Neural cell (in vitro differentiated cells): ENCODE data around the gene ATMIN. TPM values are rescaled to one million over a fixed set of nuclear protein-coding genes. Genes with fewer than 3 reads are reported as not detected.

Source experiments
- H2AFZ ChIP-seq: fragments of 200-600, 300-800 bp; sonication (generic), shearing (Covaris generic); 2 replicates; pipeline ENCODE4 v1.6.0; 2014; ENCODE audit warnings: low read depth, mild to moderate bottlenecking, antibody characterized with exemption, low read length, moderate library complexity
- H3F3A ChIP-seq: fragments of 200-600 bp; shearing (Covaris generic); 2 replicates; pipeline ENCODE4 v1.6.1; 2016; ENCODE audit warnings: mild to moderate bottlenecking, moderate library complexity, mixed read lengths, antibody characterized with exemption, low read length; ENCODE audit not compliant: insufficient read depth, poor library complexity, severe bottlenecking
- H3K27ac ChIP-seq: fragments of 200-600, 300-800 bp; sonication (generic), shearing (Covaris generic); 2 replicates; pipeline ENCODE4 v1.5.1; 2014; ENCODE audit warnings: mild to moderate bottlenecking, low read length, moderate library complexity
- H3K27me3 ChIP-seq: fragments of 300-800, 200-600 bp; sonication (generic), shearing (Covaris generic); 2 replicates; pipeline ENCODE4 v1.6.0; 2014; ENCODE audit warnings: mild to moderate bottlenecking, low read depth, low read length, moderate library complexity; ENCODE audit not compliant: insufficient read depth
- H3K36me3 ChIP-seq: fragments of 300-800, 200-600 bp; sonication (generic), shearing (Covaris generic); 2 replicates; pipeline ENCODE4 v1.5.1; 2014; ENCODE audit warnings: mild to moderate bottlenecking, antibody characterized with exemption, low read length, moderate library complexity; ENCODE audit not compliant: insufficient read depth
- H3K4me2 ChIP-seq: fragments of 300-800, 200-600 bp; sonication (generic), shearing (Covaris generic); 2 replicates; pipeline ENCODE4 v1.6.0; 2014; ENCODE audit warnings: mild to moderate bottlenecking, low read length
- H3K4me3 ChIP-seq: fragments of 300-800, 200-600 bp; sonication (generic), shearing (Covaris generic); 2 replicates; pipeline ENCODE4 v1.5.1; 2014; ENCODE audit warnings: mild to moderate bottlenecking, low read length, moderate library complexity
- H3K79me2 ChIP-seq: fragments of 200-600 bp; shearing (Covaris generic); replicated peaks from 2 replicates; pipeline ENCODE4 v1.6.0; 2014; ENCODE audit warnings: mild to moderate bottlenecking, low read length, moderate library complexity; ENCODE audit not compliant: insufficient read depth
- H3K9ac ChIP-seq: fragments of 300-800, 200-600 bp; sonication (generic), shearing (Covaris generic); 2 replicates; pipeline ENCODE4 v1.6.1; 2016; ENCODE audit warnings: mild to moderate bottlenecking, low read length, mixed read lengths
- H3K9me2 ChIP-seq: fragments of 200-600 bp; shearing (Covaris generic); 2 replicates; pipeline ENCODE4 v1.6.1; 2016; ENCODE audit warnings: mild to moderate bottlenecking, low read length, mixed read lengths; ENCODE audit not compliant: insufficient read depth
- H3K9me3 ChIP-seq: fragments of 200-600, 300-800 bp; sonication (generic), shearing (Covaris generic); 2 replicates; pipeline ENCODE4 v1.6.1; 2016; ENCODE audit warnings: mild to moderate bottlenecking, mixed run types, low read length, moderate library complexity, mixed read lengths
- H4K20me1 ChIP-seq: fragments of 200-600 bp; shearing (Covaris generic); 2 replicates; pipeline ENCODE4 v1.6.1; 2016; ENCODE audit warnings: mild to moderate bottlenecking, mixed run types; ENCODE audit not compliant: insufficient read depth
- EP300 ChIP-seq: fragments of 450-650 bp; conservative IDR thresholded peaks from 2 replicates; pipeline ENCODE4 v1.6.1; 2014; ENCODE audit warnings: antibody characterized with exemption, mild to moderate bottlenecking, moderate library complexity; ENCODE audit not compliant: poor library complexity, severe bottlenecking
- EZH2 ChIP-seq: fragments of 200-600, 300-800 bp; shearing (Covaris generic), sonication (generic); IDR thresholded peaks from 2 replicates; pipeline ENCODE4 v1.6.1; 2014; ENCODE audit warnings: antibody characterized with exemption, low read length, borderline replicate concordance, mild to moderate bottlenecking; ENCODE audit not compliant: insufficient read depth, poor library complexity, severe bottlenecking
- MXI1 ChIP-seq: fragments of 450-650 bp; conservative IDR thresholded peaks from 2 replicates; pipeline ENCODE4 v1.6.1; 2014; ENCODE audit warnings: antibody characterized with exemption, mild to moderate bottlenecking; ENCODE audit not compliant: poor library complexity, severe bottlenecking
- POLR2AphosphoS5 ChIP-seq: IDR thresholded peaks from 2 replicates; pipeline ENCODE4 v1.6.1; 2012
- RAD21 ChIP-seq: fragments of 450-650 bp; conservative IDR thresholded peaks from 2 replicates; pipeline ENCODE4 v1.6.1; 2014; ENCODE audit warnings: antibody characterized with exemption, mild to moderate bottlenecking, moderate library complexity
- SMC3 ChIP-seq: fragments of 450-650 bp; conservative IDR thresholded peaks from 2 replicates; pipeline ENCODE4 v1.6.1; 2014; ENCODE audit warnings: antibody characterized with exemption, mild to moderate bottlenecking, moderate library complexity; ENCODE audit not compliant: poor library complexity
- TAF1 ChIP-seq: IDR thresholded peaks from 2 replicates; pipeline ENCODE4 v1.6.1; 2012; ENCODE audit warnings: low read depth
- polyA plus RNA-seq: library from polyadenylated mRNA; depleted of rRNA; stranded (reverse); fragments of >200 nt; gene quantifications from 2 replicates; pipeline ENCODE4 v1.2.3, GENCODE V29; 2014
- TF ChIP-seq, protein P1 (sequence below): fragments of 450-650 bp; IDR thresholded peaks from 2 replicates; pipeline ENCODE4 v1.5.1; 2014; ENCODE audit warnings: antibody characterized with exemption, mild to moderate bottlenecking, moderate library complexity; ENCODE audit not compliant: poor library complexity, severe bottlenecking
- TF ChIP-seq, protein P2 (sequence below): IDR thresholded peaks from 2 replicates; pipeline ENCODE4 v1.6.1; 2012; ENCODE audit warnings: borderline replicate concordance

Gene ATMIN
- polyA plus RNA-seq, 1 donor from 2014 or later, result 62.3 TPM

- TF ChIP-seq SMC3, result no peak
Measured at GRCh38 chr16:81067166-81067565, 31.5 kb downstream of the ATMIN start (continued).

- no peaks in the 10 kb centered on the region for H3F3A ChIP-seq
- no peaks in the 10 kb centered on the region for H3K36me3 ChIP-seq
- TF ChIP-seq MXI1 (no peak), EZH2 (no peak), POLR2AphosphoS5 (no peak), RAD21 (no peak), EP300 (no peak), SMC3 (no peak), TAF1 (no peak)
- TF ChIP-seq, protein P1, sequence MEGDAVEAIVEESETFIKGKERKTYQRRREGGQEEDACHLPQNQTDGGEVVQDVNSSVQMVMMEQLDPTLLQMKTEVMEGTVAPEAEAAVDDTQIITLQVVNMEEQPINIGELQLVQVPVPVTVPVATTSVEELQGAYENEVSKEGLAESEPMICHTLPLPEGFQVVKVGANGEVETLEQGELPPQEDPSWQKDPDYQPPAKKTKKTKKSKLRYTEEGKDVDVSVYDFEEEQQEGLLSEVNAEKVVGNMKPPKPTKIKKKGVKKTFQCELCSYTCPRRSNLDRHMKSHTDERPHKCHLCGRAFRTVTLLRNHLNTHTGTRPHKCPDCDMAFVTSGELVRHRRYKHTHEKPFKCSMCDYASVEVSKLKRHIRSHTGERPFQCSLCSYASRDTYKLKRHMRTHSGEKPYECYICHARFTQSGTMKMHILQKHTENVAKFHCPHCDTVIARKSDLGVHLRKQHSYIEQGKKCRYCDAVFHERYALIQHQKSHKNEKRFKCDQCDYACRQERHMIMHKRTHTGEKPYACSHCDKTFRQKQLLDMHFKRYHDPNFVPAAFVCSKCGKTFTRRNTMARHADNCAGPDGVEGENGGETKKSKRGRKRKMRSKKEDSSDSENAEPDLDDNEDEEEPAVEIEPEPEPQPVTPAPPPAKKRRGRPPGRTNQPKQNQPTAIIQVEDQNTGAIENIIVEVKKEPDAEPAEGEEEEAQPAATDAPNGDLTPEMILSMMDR, result no peak
- TF ChIP-seq, protein P2, sequence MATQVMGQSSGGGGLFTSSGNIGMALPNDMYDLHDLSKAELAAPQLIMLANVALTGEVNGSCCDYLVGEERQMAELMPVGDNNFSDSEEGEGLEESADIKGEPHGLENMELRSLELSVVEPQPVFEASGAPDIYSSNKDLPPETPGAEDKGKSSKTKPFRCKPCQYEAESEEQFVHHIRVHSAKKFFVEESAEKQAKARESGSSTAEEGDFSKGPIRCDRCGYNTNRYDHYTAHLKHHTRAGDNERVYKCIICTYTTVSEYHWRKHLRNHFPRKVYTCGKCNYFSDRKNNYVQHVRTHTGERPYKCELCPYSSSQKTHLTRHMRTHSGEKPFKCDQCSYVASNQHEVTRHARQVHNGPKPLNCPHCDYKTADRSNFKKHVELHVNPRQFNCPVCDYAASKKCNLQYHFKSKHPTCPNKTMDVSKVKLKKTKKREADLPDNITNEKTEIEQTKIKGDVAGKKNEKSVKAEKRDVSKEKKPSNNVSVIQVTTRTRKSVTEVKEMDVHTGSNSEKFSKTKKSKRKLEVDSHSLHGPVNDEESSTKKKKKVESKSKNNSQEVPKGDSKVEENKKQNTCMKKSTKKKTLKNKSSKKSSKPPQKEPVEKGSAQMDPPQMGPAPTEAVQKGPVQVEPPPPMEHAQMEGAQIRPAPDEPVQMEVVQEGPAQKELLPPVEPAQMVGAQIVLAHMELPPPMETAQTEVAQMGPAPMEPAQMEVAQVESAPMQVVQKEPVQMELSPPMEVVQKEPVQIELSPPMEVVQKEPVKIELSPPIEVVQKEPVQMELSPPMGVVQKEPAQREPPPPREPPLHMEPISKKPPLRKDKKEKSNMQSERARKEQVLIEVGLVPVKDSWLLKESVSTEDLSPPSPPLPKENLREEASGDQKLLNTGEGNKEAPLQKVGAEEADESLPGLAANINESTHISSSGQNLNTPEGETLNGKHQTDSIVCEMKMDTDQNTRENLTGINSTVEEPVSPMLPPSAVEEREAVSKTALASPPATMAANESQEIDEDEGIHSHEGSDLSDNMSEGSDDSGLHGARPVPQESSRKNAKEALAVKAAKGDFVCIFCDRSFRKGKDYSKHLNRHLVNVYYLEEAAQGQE, result no peak
Measured at GRCh38 chr16:81069063-81069462, 33.4 kb downstream of the ATMIN start.

GRCh38 chr16:81070979-81071378 lies 35.3 kb downstream of the ATMIN start:
- Histone ChIP-seq H3K27me3 (no peaks in the 10 kb centered on the region), H3K4me2 (no peak overlapping the region), H3K9me3 (no peaks in the 10 kb centered on the region), H3K36me3 (no peaks in the 10 kb centered on the region), H3K27ac (no peak overlapping the region), H3K9me2 (no peaks in the 10 kb centered on the region), H3F3A (no peaks in the 10 kb centered on the region), H4K20me1 (no peaks in the 10 kb centered on the region), H2AFZ (no peak overlapping the region), H3K9ac (no peak overlapping the region), H3K79me2 (peaks cover 6% of the 10 kb centered on the region), H3K4me3 (no peak overlapping the region)
- TF ChIP-seq, protein P1, result no peak
- no peak for TF ChIP-seq SMC3

More at GRCh38 chr16:81069063-81069462, 33.4 kb downstream of the ATMIN start:
- Histone ChIP-seq H4K20me1 (no peaks in the 10 kb centered on the region), H3K4me3 (no peak overlapping the region), H3K79me2 (no peaks in the 10 kb centered on the region), H3K4me2 (no peak overlapping the region), H3K9me3 (no peaks in the 10 kb centered on the region), H2AFZ (no peak overlapping the region), H3K9ac (no peak overlapping the region), H3K27ac (no peak overlapping the region), H3K9me2 (no peaks in the 10 kb centered on the region), H3K27me3 (no peaks in the 10 kb centered on the region)
